ENCODE data around the gene KRT83. TPM values are rescaled to one million over a fixed set of nuclear protein-coding genes. Genes with fewer than 3 reads are reported as not detected.

KRT83 gene
- total RNA-seq, 4 donors from 2014 or later, result 10.3 to 97.1 (median 33.9) TPM; not detected in 1

- Histone ChIP-seq H3K27ac (no peak overlapping the region), H3K27me3 (no peaks in the 10 kb centered on the region), H3K36me3 (no peaks in the 10 kb centered on the region), H3K9me3 (no peaks in the 10 kb centered on the region), H3K4me3 (no peak overlapping the region), H3K4me1 (peaks cover 16% of the 10 kb centered on the region)
- 92% methylated on average over 2 of the region's 2 CpGs for WGBS
- no peak for DNase-seq (ENCODE audit: low spot score in 2 of 2)
- no peak for TF ChIP-seq POLR2AphosphoS5 (IDR thresholded peaks at IDR 0.05)
- TF ChIP-seq CTCF (IDR thresholded peaks at IDR 0.05), result no peak
These were observed 35.9 kb downstream of the KRT83 start for GRCh38 chr12:52285172-52285745.

GRCh38 chr12:52284562-52285171 lies 36.5 kb downstream of the KRT83 start:
- no peaks in the 10 kb centered on the region for H3K27me3 ChIP-seq
- peak in 1 of 2 donors; percentile 7 for DNase-seq (ENCODE audit: low spot score in 2 of 2)
- no peak overlapping the region for H3K4me3 ChIP-seq
- TF ChIP-seq POLR2AphosphoS5 (IDR thresholded peaks at IDR 0.05) (no peak), POLR2A (IDR thresholded peaks at IDR 0.05) (no peak), EP300 (IDR thresholded peaks at IDR 0.05) (no peak), CTCF (IDR thresholded peaks at IDR 0.05) (no peak)
- H3K36me3 ChIP-seq, result no peaks in the 10 kb centered on the region
- no peak overlapping the region for H3K27ac ChIP-seq
- no peaks in the 10 kb centered on the region for H3K9me3 ChIP-seq
- 73% methylated on average over 4 of the region's 4 CpGs for WGBS
- peaks cover 22% of the 10 kb centered on the region for H3K4me1 ChIP-seq

DNA sequence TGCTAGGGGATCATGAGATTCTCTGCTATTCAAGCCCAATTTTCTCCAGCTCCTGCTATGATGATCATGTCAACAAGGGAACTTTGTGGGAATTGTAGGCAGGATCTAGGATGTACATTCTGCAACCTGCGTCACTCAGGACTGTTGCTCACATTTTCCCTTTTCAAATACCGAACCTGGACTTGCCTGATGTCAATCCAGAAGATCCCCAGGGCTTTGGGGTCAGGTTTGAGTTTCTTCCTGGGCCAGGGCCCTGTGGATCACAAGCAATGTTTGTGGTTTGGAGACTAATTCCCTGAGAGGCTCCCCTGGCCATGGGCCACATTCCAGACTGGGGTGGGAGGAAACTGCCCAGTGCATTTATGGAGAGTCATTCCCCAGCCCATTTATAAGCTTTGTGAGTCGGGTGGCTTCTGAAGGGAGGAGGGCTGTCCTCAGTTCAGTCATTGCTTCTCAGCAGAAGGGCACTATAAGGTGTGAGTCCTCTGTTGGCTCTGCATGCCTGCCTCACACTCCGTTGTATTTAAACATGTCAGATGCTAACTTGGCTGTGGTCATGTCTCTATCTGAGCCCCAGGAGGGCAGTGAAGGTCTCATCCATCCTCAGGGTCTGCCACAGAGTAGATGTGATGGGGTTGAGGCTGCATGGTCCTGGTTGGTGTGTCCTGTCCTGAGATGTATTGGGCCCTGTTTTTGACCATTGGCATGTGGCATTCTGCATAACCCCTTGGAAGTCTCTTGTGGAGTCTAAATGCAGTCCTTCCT lies 40.2 kb downstream of the KRT83 start:
- H3K36me3 ChIP-seq, result no peaks in the 10 kb centered on the region
- peaks cover 34% of the 10 kb centered on the region for H3K4me1 ChIP-seq
- 46% methylated on average over 4 of the region's 4 CpGs for WGBS
- H3K27ac ChIP-seq, result peak overlapping the region; percentile 87
- TF ChIP-seq EP300 (IDR thresholded peaks at IDR 0.05) (peak; percentile 51), POLR2AphosphoS5 (IDR thresholded peaks at IDR 0.05) (peak in 1 of 3 donors; percentile 4), CTCF (IDR thresholded peaks at IDR 0.05) (no peak), POLR2A (IDR thresholded peaks at IDR 0.05) (no peak)
- no peak overlapping the region for H3K4me3 ChIP-seq
- H3K27me3 ChIP-seq, result no peaks in the 10 kb centered on the region
- DNase-seq (ENCODE audit: low spot score in 2 of 2), result peak; percentile 90 to 93
- no peaks in the 10 kb centered on the region for H3K9me3 ChIP-seq

- Histone ChIP-seq H3K27me3 (no peaks in the 10 kb centered on the region), H3K27ac (peak overlapping the region; percentile 87), H3K4me1 (peaks cover 34% of the 10 kb centered on the region), H3K9me3 (no peaks in the 10 kb centered on the region), H3K36me3 (no peaks in the 10 kb centered on the region), H3K4me3 (no peak overlapping the region)
- WGBS, result 52% methylated on average over 3 of the region's 3 CpGs
- DNase-seq (ENCODE audit: low spot score in 2 of 2), result peak; percentile 82 to 89
- peak in 2 of 3 donors; percentile 47 to 84 for TF ChIP-seq POLR2AphosphoS5 (IDR thresholded peaks at IDR 0.05)
- no peak for TF ChIP-seq CTCF (IDR thresholded peaks at IDR 0.05)
- no peak for TF ChIP-seq POLR2A (IDR thresholded peaks at IDR 0.05)
- TF ChIP-seq EP300 (IDR thresholded peaks at IDR 0.05), result peak; percentile 95
These were observed 40.8 kb downstream of the KRT83 start for GRCh38 chr12:52280319-52280795.

Data from suprapubic skin (tissue), 4 donors.